Renal cortex interstitium (tissue), 15 donors: Measurements from ENCODE around the gene SMARCAL1. TPM values are rescaled to one million over a fixed set of nuclear protein-coding genes. Genes with fewer than 3 reads are reported as not detected.
"Not testable (repeated sequence)": the region's sequence is repeated elsewhere in the genome, so short reads cannot be mapped to it uniquely, and the experiment has no call there.

Source experiments
- DNase-seq, 11 donors: peaks; one replicate each; pipeline ENCODE4 v3.0.0-alpha.2; 2013; ENCODE audit warnings: low read depth in 9 of 11, low spot score in 4 of 11; ENCODE audit errors: extremely low read depth in 1 of 11
- long read RNA-seq, 16 experiments: transcript quantifications; one replicate each; lab custom pipeline, GENCODE V29; 2026
- polyA plus RNA-seq, 3 donors: library from polyadenylated mRNA; unstranded; fragments of 120-200 nt; gene quantifications; one replicate each; pipeline ENCODE4 v1.2.1, GENCODE V29; 2013; ENCODE audit not compliant: insufficient read length in 3 of 3

Gene SMARCAL1
- polyA plus RNA-seq, result 10 to 100 TPM; 26.9 to 31.6 (median 29.4) TPM
- long read RNA-seq, donor 1, partial matches to known transcripts, result 7 of 8 reads
- long read RNA-seq, donor 1, other reads (novel, unspliced or antisense), result 0 of 8 reads
- long read RNA-seq, donor 2, partial matches to known transcripts, result 6 of 8 reads
- long read RNA-seq, donor 2, other reads (novel, unspliced or antisense), result 0 of 8 reads
- long read RNA-seq, donor 3, partial matches to known transcripts, result 15 of 18 reads
- long read RNA-seq, donor 3, other reads (novel, unspliced or antisense), result 0 of 18 reads
- long read RNA-seq, donor 4, partial matches to known transcripts, result 8 of 11 reads
- long read RNA-seq, donor 4, other reads (novel, unspliced or antisense), result 0 of 11 reads
- long read RNA-seq, donor 5, result 0 reads
- long read RNA-seq, donor 6, partial matches to known transcripts, result 12 of 13 reads
- long read RNA-seq, donor 6, other reads (novel, unspliced or antisense), result 0 of 13 reads
- long read RNA-seq, donor 7, partial matches to known transcripts, result 17 of 19 reads
- long read RNA-seq, donor 7, other reads (novel, unspliced or antisense), result 0 of 19 reads
- long read RNA-seq, donor 8, partial matches to known transcripts, result 21 of 25 reads
- long read RNA-seq, donor 8, other reads (novel, unspliced or antisense), result 0 of 25 reads
- long read RNA-seq, donor 9, partial matches to known transcripts, result 0 of 2 reads
- long read RNA-seq, donor 9, other reads (novel, unspliced or antisense), result 0 of 2 reads
- long read RNA-seq, donor 10, partial matches to known transcripts, result 6 of 7 reads
- long read RNA-seq, donor 10, other reads (novel, unspliced or antisense), result 0 of 7 reads
- long read RNA-seq, donor 11, partial matches to known transcripts, result 16 of 19 reads
- long read RNA-seq, donor 11, other reads (novel, unspliced or antisense), result 0 of 19 reads
- long read RNA-seq, donor 12, partial matches to known transcripts, result 0 of 1 reads
- long read RNA-seq, donor 12, other reads (novel, unspliced or antisense), result 0 of 1 reads
- long read RNA-seq, donor 13, transcript SMARCAL1-201 (18 exons, 3,271 nt), result major isoform, 5 of 17 reads
- long read RNA-seq, donor 13, partial matches to known transcripts, result 10 of 17 reads
- long read RNA-seq, donor 13, other reads (novel, unspliced or antisense), result 0 of 17 reads
- long read RNA-seq, donor 14, partial matches to known transcripts, result 0 of 1 reads
- long read RNA-seq, donor 14, other reads (novel, unspliced or antisense), result 0 of 1 reads
- long read RNA-seq, donor 15, partial matches to known transcripts, result 0 of 1 reads
- long read RNA-seq, donor 15, other reads (novel, unspliced or antisense), result 0 of 1 reads
- long read RNA-seq, donor 16, partial matches to known transcripts, result 39 of 44 reads
- long read RNA-seq, donor 16, other reads (novel, unspliced or antisense), result 0 of 44 reads

GRCh38 chr2:216412022-216412999, at the start of gene SMARCAL1:
Gene SMARCAL1, plus strand, starts transcription at chr2:216412484. Its CDS starts 2,221 bp downstream, at chr2:216414705.
- peak; percentile 97 to 99 (median 99) for DNase-seq

- peak in 2 of 11 donors; percentile 22 to 29 for DNase-seq
Observed at GRCh38 chr2:216362730-216363129, 49.6 kb upstream of the SMARCAL1 start.

- no peak for DNase-seq
Observed at GRCh38 chr2:216363221-216363620, 49.1 kb upstream of the SMARCAL1 start.

GRCh38 chr2:216365518-216365917, 46.8 kb upstream of the SMARCAL1 start:
- DNase-seq, result no peak

- no peak for DNase-seq
Observed at GRCh38 chr2:216366777-216367471, 45.4 kb upstream of the SMARCAL1 start.

GRCh38 chr2:216369821-216370220, 42.5 kb upstream of the SMARCAL1 start:
- no peak for DNase-seq

GRCh38 chr2:216370961-216371712, 41.1 kb upstream of the SMARCAL1 start:
- no peak for DNase-seq

GRCh38 chr2:216371721-216372702, 40.3 kb upstream of the SMARCAL1 start, which contains the start of gene MARCHF4:
Gene MARCHF4, minus strand, starts transcription at chr2:216372483. Its CDS starts 2,223 bp downstream, at chr2:216370260.
- DNase-seq, result peak; percentile 52 to 82 (median 77)

GRCh38 chr2:216372761-216373291, 39.5 kb upstream of the SMARCAL1 start:
- DNase-seq, result no peak

GRCh38 chr2:216373896-216374295, 38.4 kb upstream of the SMARCAL1 start:
- no peak for DNase-seq

- no peak for DNase-seq
Observed at GRCh38 chr2:216375286-216375685, 37.0 kb upstream of the SMARCAL1 start.

GRCh38 chr2:216379977-216380376, 32.3 kb upstream of the SMARCAL1 start:
- DNase-seq, result no peak

GRCh38 chr2:216384409-216384808, 27.9 kb upstream of the SMARCAL1 start:
- not testable (repeated sequence) for DNase-seq

- no peak for DNase-seq
Observed at GRCh38 chr2:216385478-216385877, 26.8 kb upstream of the SMARCAL1 start.

GRCh38 chr2:216387262-216387661, 25.0 kb upstream of the SMARCAL1 start:
- no peak for DNase-seq
